GM12878 (cell line): ENCODE data around the gene CAMK2D. TPM values are rescaled to one million over a fixed set of nuclear protein-coding genes. Genes with fewer than 3 reads are reported as not detected.

Source experiments
- ATAC-seq: fragments of 200-7000 bp; cut with Tn5 transposase; 3 replicates; pipeline ENCODE4 v1.9.1; 2020; ENCODE audit warnings: mild to moderate bottlenecking, moderate library complexity
- BruUV-seq: library from RNA; stranded (reverse); fragments of 400-500 nt; replicated peaks from 2 replicates; lab custom pipeline; 2021; lab: Mats Ljungman, UMichigan
- CTCF ChIA-PET: fragments of 300-600 bp; sonication (Branson Sonifier 250); formaldehyde crosslinking; extraction: SDS; loops from one replicate; lab custom pipeline; 2021; ENCODE audit warnings: inconsistent platforms; lab: Yijun Ruan, JAX
- POLR2A ChIA-PET: fragments of 350-600 bp; formaldehyde crosslinking; extraction: SDS; loops from one replicate; lab custom pipeline; 2021; ENCODE audit warnings: inconsistent platforms; lab: Charles Lee
- RAD21 ChIA-PET: fragments of 300-600 bp; sonication (Branson Sonifier 250); formaldehyde crosslinking; loops from one replicate; lab custom pipeline; 2023; ENCODE audit warnings: antibody characterized with exemption; ENCODE audit not compliant: unreplicated experiment; lab: Charles Lee
- SMC1A ChIA-PET: fragments of 300-600 bp; sonication (Branson Sonifier 250); formaldehyde crosslinking; loops from one replicate; lab custom pipeline; 2023; ENCODE audit not compliant: unreplicated experiment, uncharacterized antibody; lab: Charles Lee
- DNase-seq: peaks from one replicate; pipeline ENCODE4 v3.0.0-alpha.2; 2011; ENCODE audit warnings: low read depth, low spot score
- FAIRE-seq: peaks from 3 replicates; lab custom pipeline; 2011; peaks lifted over from hg19 to GRCh38; lab: Jason Lieb, UNC
- H2AFZ ChIP-seq: 2 replicates; pipeline ENCODE4 v1.6.0; 2011; ENCODE audit warnings: low read depth, low read length, control low read depth; ENCODE audit not compliant: control insufficient read depth
- H3K27ac ChIP-seq: 2 replicates; pipeline ENCODE4 v1.5.1; 2011; ENCODE audit warnings: control low read depth; ENCODE audit not compliant: control insufficient read depth, insufficient read depth
- H3K27me3 ChIP-seq, 2 experiments: replicated peaks in 1 of 2; 2 replicates each; pipeline versions ENCODE4 v1.6.0 to v1.6.1; 2011; ENCODE audit warnings: low read length in 1 of 2; ENCODE audit not compliant: control insufficient read depth in 2 of 2, insufficient read depth in 2 of 2
- H3K36me3 ChIP-seq, 2 experiments: 2 replicates each; pipeline ENCODE4 v1.5.1; 2011; ENCODE audit warnings: low read length in 1 of 2; ENCODE audit not compliant: control insufficient read depth in 2 of 2, insufficient read depth in 2 of 2
- H3K4me1 ChIP-seq: 2 replicates; pipeline ENCODE4 v1.6.1; 2011; ENCODE audit warnings: mild to moderate bottlenecking, low read length, moderate library complexity, mixed read lengths; ENCODE audit not compliant: control insufficient read depth, insufficient read depth
- H3K4me2 ChIP-seq: 2 replicates; pipeline ENCODE4 v1.6.0; 2011; ENCODE audit warnings: control low read depth; ENCODE audit not compliant: control insufficient read depth, insufficient read depth
- H3K4me3 ChIP-seq: fragments of 200-600 bp; sonication (generic); 2 replicates; pipeline ENCODE4 v1.5.1; 2016
- H3K79me2 ChIP-seq: 2 replicates; pipeline ENCODE4 v1.6.0; 2011; ENCODE audit warnings: low read length; ENCODE audit not compliant: control insufficient read depth, insufficient read depth
- H3K9ac ChIP-seq: 2 replicates; pipeline ENCODE4 v1.8.0; 2011; ENCODE audit warnings: low read length, control low read depth, mixed read lengths; ENCODE audit not compliant: control insufficient read depth, insufficient read depth
- H3K9me3 ChIP-seq: replicated peaks from 3 replicates; pipeline ENCODE4 v1.5.1; 2011; ENCODE audit warnings: mild to moderate bottlenecking, low read length; ENCODE audit not compliant: control insufficient read depth, insufficient read depth
- H4K20me1 ChIP-seq: 2 replicates; pipeline ENCODE4 v1.6.0; 2011; ENCODE audit not compliant: control insufficient read depth, insufficient read depth
- BRCA1 ChIP-seq: IDR thresholded peaks from 2 replicates; pipeline ENCODE4 v1.6.1; 2011; ENCODE audit warnings: low read depth, low read length, improper control_type of control experiment
- CBFB ChIP-seq: IDR thresholded peaks from 2 replicates; pipeline ENCODE4 v1.6.1; 2016; ENCODE audit warnings: antibody characterized with exemption, low read depth
- MAX ChIP-seq: IDR thresholded peaks from 2 replicates; pipeline ENCODE4 v1.6.1; 2012; ENCODE audit warnings: low read depth, low read length, improper control_type of control experiment
- NFXL1 ChIP-seq: fragments of 450-650 bp; IDR thresholded peaks from 2 replicates; pipeline ENCODE4 v1.6.1; 2017; ENCODE audit warnings: antibody characterized with exemption, mild to moderate bottlenecking, borderline replicate concordance
- NR2C1 ChIP-seq: fragments of 450-650 bp; IDR thresholded peaks from 2 replicates; pipeline ENCODE4 v1.6.1; 2017; ENCODE audit warnings: antibody characterized with exemption, mild to moderate bottlenecking, moderate library complexity
- RAD51 ChIP-seq: fragments of 450-650 bp; IDR thresholded peaks from 2 replicates; pipeline ENCODE4 v1.6.1; 2016; ENCODE audit warnings: moderate library complexity, mild to moderate bottlenecking, inconsistent platforms
- STAT3 ChIP-seq: IDR thresholded peaks from 2 replicates; pipeline ENCODE4 v1.6.1; 2011; ENCODE audit warnings: low read depth, low read length, improper control_type of control experiment
- WGBS: methylation state at CpG from one replicate; pipeline ENCODE4 v1.1.6; 2016; ENCODE audit warnings: low lambda C conversion rate; ENCODE audit not compliant: insufficient replicate concordance, insufficient coverage; ENCODE audit errors: missing lambda C conversion rate; 5-methylcytosine and 5-hydroxymethylcytosine counted together
- in situ Hi-C: fragments of 300-500 bp; cut with MboI; formaldehyde crosslinking; loops from 9 replicates; pipeline ENCODE4 v1.14.3; 2018; ENCODE audit warnings: mixed read lengths
- intact Hi-C: fragments of 100-400 bp; cut with micrococcal nuclease; formaldehyde crosslinking; loops from one replicate; pipeline ENCODE4 v1.14.2; 2022; ENCODE audit not compliant: unreplicated experiment
- polyA plus RNA-seq, 11 experiments: library from polyadenylated mRNA; depleted of rRNA in 4 of 11; unstranded in 6 of 11; stranded (reverse) in 5 of 11; fragments of >200 nt; fragmentation: Nextera tagmentation in 4 of 11; fragmentation: Illumina TruSeq in 1 of 11; extraction: Ambion mirVana in 4 of 11; extraction: Trizol in 1 of 11; gene quantifications; 1 replicate in 1 of 11; 2 replicates in 10 of 11; pipeline versions ENCODE4 v1.2.1 to v1.2.3, GENCODE V29; 2011 to 2016; ENCODE audit warnings: inconsistent platforms in 2 of 11, missing spikeins in 2 of 11, low read depth in 1 of 11
- total RNA-seq, 4 experiments: library from RNA; depleted of rRNA in 3 of 4; stranded (reverse); fragments of >200 nt in 3 of 4; fragmentation: Illumina TruSeq in 1 of 4; extraction: Trizol in 1 of 4; gene quantifications; 2 replicates each; pipeline versions ENCODE4 v1.2.1 to v1.2.3, GENCODE V29; 2013 to 2021

The CAMK2D gene
- total and polyA plus RNA-seq, 10 of the 15 experiments (the other 5 are each of a cell fraction or from before 2014, with no cell fraction given) = 6.9 to 88.5 (median 12.9) TPM

- Histone ChIP-seq H3K4me2 (no peak overlapping the region), H4K20me1 (no peaks in the 10 kb centered on the region), H2AFZ (no peak overlapping the region), H3K4me3 (no peak overlapping the region), H3K4me1 (no peaks in the 10 kb centered on the region), H3K9ac (no peak overlapping the region), H3K27me3 (no peaks in the 10 kb centered on the region), H3K9me3 (peaks cover 2% of the 10 kb centered on the region; the same call in 2 of the 3 replicates), H3K27ac (no peak overlapping the region), H3K79me2 (no peaks in the 10 kb centered on the region), H3K36me3 (no peaks in the 10 kb centered on the region; a peak in 3 of 4 replicates)
- ChIA-PET POLR2A (no interaction called here), CTCF (no interaction called here), RAD21 (no interaction called here), SMC1A (interaction anchor here (1.0 kb wide), 1 partner anchor 11 kb away, joined by 5 read pairs; no protein-coding TSS in a partner anchor)
- in situ Hi-C loops (no loop called here), intact Hi-C loops (no loop called here)
- ATAC-seq (no peak), FAIRE-seq (no peak), DNase-seq (no peak)
- TF ChIP-seq BRCA1 = no peak
- TF ChIP-seq MAX = no peak
- TF ChIP-seq CBFB = no peak
- TF ChIP-seq STAT3 = no peak
- BruUV-seq = no TSS peak
- WGBS = 97% methylated on average over 2 of the region's 2 CpGs
Measured at GRCh38 chr4:113478032-113478431, 283.5 kb downstream of the CAMK2D start.

DNA sequence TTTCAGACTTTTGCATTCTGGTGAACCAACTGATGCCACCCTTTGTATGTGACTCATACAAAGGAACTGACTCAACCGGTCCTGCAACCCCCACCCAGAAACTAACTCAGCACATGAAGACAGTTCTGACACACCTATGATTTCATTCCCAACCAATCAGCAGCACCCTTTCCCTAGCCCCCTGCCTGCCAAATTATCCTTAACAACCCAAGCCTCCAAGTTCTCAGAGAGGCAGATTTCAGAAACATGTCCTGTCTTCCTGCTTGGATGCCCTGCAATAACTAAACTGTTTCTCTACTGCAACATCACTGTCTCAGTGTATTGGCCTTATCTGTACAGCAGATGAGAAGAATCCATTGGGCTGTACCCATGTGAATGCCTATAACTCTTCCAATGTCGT lies 284.7 kb downstream of the CAMK2D start:
- Histone ChIP-seq H4K20me1 (no peaks in the 10 kb centered on the region), H3K79me2 (no peaks in the 10 kb centered on the region), H3K9me3 (peaks cover 2% of the 10 kb centered on the region; the same call in 2 of the 3 replicates), H3K27me3 (no peaks in the 10 kb centered on the region), H3K36me3 (no peaks in the 10 kb centered on the region; a peak in 3 of 4 replicates), H3K4me2 (no peak overlapping the region), H3K27ac (no peak overlapping the region), H3K4me1 (no peaks in the 10 kb centered on the region), H3K9ac (no peak overlapping the region), H3K4me3 (no peak overlapping the region), H2AFZ (no peak overlapping the region)
- in situ Hi-C loops (no loop called here), intact Hi-C loops (no loop called here)
- POLR2A ChIA-PET = interaction anchor here (0.6 kb wide), 1 partner anchor 9 kb away, joined by 4 read pairs; no protein-coding TSS in a partner anchor
- ATAC-seq = no peak
- SMC1A ChIA-PET = interaction anchor here (2.7 kb wide), 1 partner anchor 9 kb away, joined by 15 read pairs; no protein-coding TSS in a partner anchor
- TF ChIP-seq CBFB (no peak), NR2C1 (no peak), NFXL1 (no peak), RAD51 (no peak)
- BruUV-seq = no TSS peak
- 100% methylated on average over 2 of the region's 2 CpGs for WGBS
- CTCF ChIA-PET = interaction anchor here (1.1 kb wide), 1 partner anchor 11 kb away, joined by 3 read pairs; no protein-coding TSS in a partner anchor
- RAD21 ChIA-PET = no interaction called here
- DNase-seq = no peak
- FAIRE-seq = no peak
